ENCODE data around the gene EXOSC3. TPM values are rescaled to one million over a fixed set of nuclear protein-coding genes. Genes with fewer than 3 reads are reported as not detected.
"Not testable (repeated sequence)": the region's sequence is repeated elsewhere in the genome, so short reads cannot be mapped to it uniquely, and the experiment has no call there.

EXOSC3 gene
- total RNA-seq: 10 to 100 TPM; 12.3 to 19.9 (median 14.7) TPM
- 10 to 100 TPM in 1 of 2 donors, 1 to 10 TPM in 1; 7.2 to 11.2 TPM for polyA plus RNA-seq

DNA sequence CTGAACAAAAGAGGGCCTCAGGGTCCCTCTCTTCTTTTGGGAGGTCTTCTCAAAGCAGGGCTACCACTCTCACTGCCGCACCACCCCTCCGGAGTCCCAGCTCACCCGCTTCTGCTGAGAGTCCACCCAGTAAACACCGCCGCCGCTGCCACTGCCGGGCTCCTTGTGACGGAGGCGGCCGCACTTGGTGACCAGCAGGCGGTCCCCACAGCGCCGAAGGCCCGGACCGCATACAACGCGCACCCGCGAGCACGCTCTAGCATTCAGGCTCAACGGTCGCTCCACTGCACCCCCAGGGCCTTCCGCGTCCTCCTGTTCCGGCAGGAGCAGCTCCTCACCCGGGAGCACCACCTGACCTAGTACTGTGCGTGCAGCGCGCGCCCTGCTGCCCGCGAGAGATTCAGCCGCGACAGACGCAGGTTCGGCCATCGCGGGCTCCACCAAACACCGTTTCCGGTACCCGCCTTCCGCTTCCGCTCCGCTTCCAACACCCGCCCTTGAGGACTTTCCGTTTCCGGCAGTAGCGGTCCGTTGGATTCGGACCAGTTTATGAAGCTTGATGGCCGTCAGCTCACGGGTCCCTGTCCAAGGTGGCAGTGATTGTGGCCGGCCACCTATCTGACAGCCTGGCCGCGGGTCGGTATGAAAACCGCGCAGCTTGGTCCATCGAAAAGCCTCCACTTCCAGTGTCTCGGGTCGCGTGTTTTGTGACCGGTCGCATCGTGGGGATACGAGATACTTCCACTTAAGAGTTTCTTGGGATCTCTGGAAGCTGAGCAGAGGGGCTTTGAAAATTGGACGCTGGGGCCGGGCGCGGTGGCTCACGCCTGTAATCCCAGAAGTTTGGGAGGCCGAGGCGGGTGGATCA is at the start of gene EXOSC3:
Gene EXOSC3 (minus strand): TSS at position 449 of the 868 bp plus-strand sequence. CDS start 20 bp downstream, at position 429.
- peak within 1 kb of the TSS; percentile 77 to 95 (median 82) for H3K4me3 ChIP-seq
- peaks cover 0 to 18% (median 0%) of the 10 kb centered on the region in 3 donors for H3K4me1 ChIP-seq
- no peak for FAIRE-seq
- H3K36me3 ChIP-seq: peaks cover 0 to 16% (median 6%) of the 10 kb centered on the region in 3 donors
- intact Hi-C loops (cut with DNase I): no loop called here
- peak; percentile 96 to 99 (median 98) for ATAC-seq
- TF ChIP-seq, protein P1, sequence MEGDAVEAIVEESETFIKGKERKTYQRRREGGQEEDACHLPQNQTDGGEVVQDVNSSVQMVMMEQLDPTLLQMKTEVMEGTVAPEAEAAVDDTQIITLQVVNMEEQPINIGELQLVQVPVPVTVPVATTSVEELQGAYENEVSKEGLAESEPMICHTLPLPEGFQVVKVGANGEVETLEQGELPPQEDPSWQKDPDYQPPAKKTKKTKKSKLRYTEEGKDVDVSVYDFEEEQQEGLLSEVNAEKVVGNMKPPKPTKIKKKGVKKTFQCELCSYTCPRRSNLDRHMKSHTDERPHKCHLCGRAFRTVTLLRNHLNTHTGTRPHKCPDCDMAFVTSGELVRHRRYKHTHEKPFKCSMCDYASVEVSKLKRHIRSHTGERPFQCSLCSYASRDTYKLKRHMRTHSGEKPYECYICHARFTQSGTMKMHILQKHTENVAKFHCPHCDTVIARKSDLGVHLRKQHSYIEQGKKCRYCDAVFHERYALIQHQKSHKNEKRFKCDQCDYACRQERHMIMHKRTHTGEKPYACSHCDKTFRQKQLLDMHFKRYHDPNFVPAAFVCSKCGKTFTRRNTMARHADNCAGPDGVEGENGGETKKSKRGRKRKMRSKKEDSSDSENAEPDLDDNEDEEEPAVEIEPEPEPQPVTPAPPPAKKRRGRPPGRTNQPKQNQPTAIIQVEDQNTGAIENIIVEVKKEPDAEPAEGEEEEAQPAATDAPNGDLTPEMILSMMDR (IDR thresholded peaks at IDR 0.05): no peak
- 0 to 1% methylated on average over 73 of the region's 73 CpGs for WGBS, 2 donors
- no peaks in the 10 kb centered on the region for H3K9me3 ChIP-seq
- no peaks in the 10 kb centered on the region for H3K27me3 ChIP-seq
- DNase-seq: peak; percentile 81 to 94 (median 87)
- H3K27ac ChIP-seq: peak within 1 kb of the TSS; percentile 54 to 72 (median 66)

DNA sequence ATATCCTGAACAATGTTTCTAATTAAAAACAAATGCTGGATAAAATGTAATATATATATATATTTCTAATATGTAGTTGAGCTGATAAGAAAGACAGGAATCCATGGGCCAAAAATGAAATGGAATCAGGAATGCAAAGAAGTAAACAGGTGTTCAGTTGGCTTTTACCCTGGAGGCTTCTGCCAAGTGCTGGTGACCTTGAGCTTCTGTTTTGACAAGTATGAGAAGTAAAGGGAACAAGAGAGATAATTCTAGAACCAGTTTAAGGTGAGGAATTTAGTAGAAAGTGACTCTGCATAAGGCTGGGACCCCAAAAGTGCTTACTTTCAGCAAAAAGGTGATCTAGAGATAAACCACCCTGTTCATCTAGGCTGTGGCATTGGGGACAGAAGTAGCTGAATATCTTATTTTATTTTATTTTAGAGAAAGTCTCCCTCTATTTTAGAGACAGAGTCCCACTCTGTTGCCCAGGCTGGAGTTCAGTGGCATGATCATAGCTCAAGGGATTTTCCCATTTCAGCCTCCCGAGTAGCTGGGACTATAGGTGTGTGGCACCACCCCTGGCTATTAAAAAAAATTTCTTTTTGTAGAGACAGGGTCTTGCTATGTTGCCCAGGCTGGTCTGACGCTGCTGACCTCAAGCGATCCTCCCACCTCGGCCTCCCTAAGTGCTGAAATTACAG is 42.8 kb upstream of the EXOSC3 start:
- WGBS, 2 donors: 77 to 79% methylated on average over 4 of the region's 4 CpGs
- Histone ChIP-seq H3K36me3 (no peaks in the 10 kb centered on the region), H3K27ac (peak overlapping the region in 2 of 4 donors; percentile 84 to 87), H3K27me3 (no peaks in the 10 kb centered on the region), H3K4me1 (peaks cover 0 to 13% (median 13%) of the 10 kb centered on the region in 3 donors), H3K4me3 (no peak overlapping the region), H3K9me3 (no peaks in the 10 kb centered on the region)
- ATAC-seq: peak; percentile 91 to 96 (median 95)
- no peak for FAIRE-seq
- TF ChIP-seq, protein P1 (IDR thresholded peaks at IDR 0.05): no peak
- DNase-seq: peak in 4 of 6 donors; percentile 53 to 79 (median 78)
- intact Hi-C loops (cut with DNase I): no loop called here

DNA sequence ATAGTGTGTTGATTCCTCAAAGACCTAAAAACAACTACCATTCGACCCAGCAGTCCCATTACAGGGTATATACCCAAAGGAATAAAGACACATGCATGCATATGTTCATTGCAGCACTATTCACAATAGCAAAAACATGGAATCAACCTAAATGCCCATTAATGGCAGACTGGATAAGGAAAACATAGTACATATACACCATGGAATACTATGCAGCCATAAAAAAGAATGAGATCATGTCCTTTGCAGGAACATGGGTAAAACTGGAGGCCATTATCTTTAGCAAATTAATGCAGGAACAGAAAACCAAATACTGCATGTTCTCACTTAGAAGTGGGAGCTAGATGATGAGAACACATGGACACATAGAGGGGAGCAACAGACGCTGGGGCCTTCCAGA is 40.3 kb upstream of the EXOSC3 start:
- FAIRE-seq; H3K27ac ChIP-seq; intact Hi-C loops (cut with DNase I); ATAC-seq; H3K27me3 ChIP-seq; DNase-seq; H3K36me3 ChIP-seq; H3K9me3 ChIP-seq; H3K4me3 ChIP-seq: not testable (repeated sequence)
- 86 to 99% methylated on average over 2 of the region's 2 CpGs for WGBS, 2 donors
- peaks cover 0 to 13% (median 13%) of the 10 kb centered on the region in 3 donors for H3K4me1 ChIP-seq

DNA sequence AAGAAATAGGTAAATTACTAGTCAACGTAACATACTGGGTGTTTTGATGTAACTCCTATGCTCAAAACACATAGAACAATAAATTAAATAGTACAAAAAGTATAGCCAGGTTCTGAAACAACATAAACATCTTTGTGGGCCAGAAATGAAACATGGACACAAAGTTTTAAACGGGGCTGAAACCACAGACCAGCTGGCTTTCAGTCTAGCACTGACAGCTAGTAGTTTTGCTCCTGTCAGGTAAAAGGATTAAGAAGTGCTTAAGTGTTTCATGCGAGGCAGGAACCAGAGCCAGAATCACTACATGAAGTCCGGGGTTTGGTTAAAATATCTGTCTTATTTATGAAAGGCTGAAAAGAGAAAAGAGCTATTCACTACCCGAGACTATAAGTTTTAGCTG is 35.3 kb upstream of the EXOSC3 start:
- peaks cover 0 to 11% (median 0%) of the 10 kb centered on the region in 3 donors for H3K4me1 ChIP-seq
- no peaks in the 10 kb centered on the region for H3K27me3 ChIP-seq
- DNase-seq (no peak), ATAC-seq (no peak), FAIRE-seq (no peak)
- H3K27ac ChIP-seq: no peak overlapping the region
- intact Hi-C loops (cut with DNase I): no loop called here
- no peak overlapping the region for H3K4me3 ChIP-seq
- no peaks in the 10 kb centered on the region for H3K9me3 ChIP-seq
- H3K36me3 ChIP-seq: no peaks in the 10 kb centered on the region
- WGBS, 2 donors: 88 to 91% methylated on average over 5 of the region's 5 CpGs
- TF ChIP-seq, protein P1 (IDR thresholded peaks at IDR 0.05): no peak

DNA sequence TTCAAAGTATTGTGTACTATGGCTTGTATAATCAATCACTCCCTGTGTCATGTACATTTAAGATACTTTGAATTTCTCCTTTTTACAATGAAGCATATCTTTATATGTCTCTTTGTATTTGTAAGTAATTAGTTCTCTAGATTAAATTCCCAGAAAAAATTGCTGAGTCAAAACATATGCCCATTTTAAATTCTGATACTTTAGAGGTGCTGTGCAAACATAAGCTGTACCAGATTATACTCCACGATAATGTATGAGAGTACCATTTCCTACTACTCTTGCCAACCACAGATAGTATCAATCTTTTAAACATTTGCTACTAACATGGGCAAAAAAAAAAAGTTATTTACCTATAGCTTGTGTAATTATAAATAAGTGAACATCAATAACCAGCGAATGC is 34.0 kb upstream of the EXOSC3 start:
- H3K4me1 ChIP-seq: peaks cover 0 to 11% (median 0%) of the 10 kb centered on the region in 3 donors
- ATAC-seq: peak in 2 of 4 donors; percentile 36 to 38
- intact Hi-C loops (cut with DNase I): no loop called here
- H3K9me3 ChIP-seq: no peaks in the 10 kb centered on the region
- no peaks in the 10 kb centered on the region for H3K27me3 ChIP-seq
- TF ChIP-seq, protein P1 (IDR thresholded peaks at IDR 0.05): no peak
- no peak overlapping the region for H3K4me3 ChIP-seq
- WGBS, 2 donors: 14 to 20% methylated on average over 2 of the region's 2 CpGs
- DNase-seq: no peak
- H3K36me3 ChIP-seq: no peaks in the 10 kb centered on the region
- no peak for FAIRE-seq
- no peak overlapping the region for H3K27ac ChIP-seq

All from pancreas (tissue), 10 donors.